T-helper 17 cell (primary cell): ENCODE measurements around the gene DCP1A. TPM values are rescaled to one million over a fixed set of nuclear protein-coding genes. Genes with fewer than 3 reads are reported as not detected.
"Not testable (repeated sequence)": the region's sequence is repeated elsewhere in the genome, so short reads cannot be mapped to it uniquely, and the experiment has no call there.

Source experiments
- ATAC-seq: fragments of 150-1000 bp; cut with Tn5 transposase; 2 replicates; pipeline ENCODE4 v1.10.0; 2021; ENCODE audit warnings: mild to moderate bottlenecking, moderate library complexity
- DNase-seq, 3 donors: peaks; one replicate each; pipeline versions ENCODE4 v3.0.0 to v3.0.0-alpha.2; 2020 to 2021
- H3K9me3 ChIP-seq: one replicate; pipeline ENCODE4 v1.7.0; 2013; ENCODE audit warnings: low read length, mild to moderate bottlenecking; ENCODE audit not compliant: control insufficient read depth, poor library complexity, severe bottlenecking
- H3K27ac Mint-ChIP-seq: one replicate; pipeline ENCODE4 v1.8.0; 2022; ENCODE audit warnings: mild to moderate bottlenecking, moderate library complexity, mixed read lengths
- H3K27me3 Mint-ChIP-seq: one replicate; pipeline ENCODE4 v1.8.0; 2022; ENCODE audit warnings: mixed read lengths
- H3K36me3 Mint-ChIP-seq: one replicate; pipeline ENCODE4 v1.8.0; 2022; ENCODE audit warnings: low read depth, mixed read lengths
- H3K4me1 Mint-ChIP-seq: one replicate; pipeline ENCODE4 v1.8.0; 2022; ENCODE audit warnings: mild to moderate bottlenecking, mixed read lengths
- H3K4me3 Mint-ChIP-seq: one replicate; pipeline ENCODE4 v1.8.0; 2022; ENCODE audit warnings: mild to moderate bottlenecking, moderate library complexity, mixed read lengths
- total RNA-seq, 4 donors: library from RNA in 2 of 4; stranded (reverse) in 2 of 4; gene quantifications; one replicate each; pipeline ENCODE4 v1.2.3 and lab custom pipeline; 2022 to 2026

The DCP1A gene
- total RNA-seq (10 to 100 TPM; 47.9 to 50.1 TPM), total RNA-seq (lab: John Stamatoyannopoulos, UW) (55.9 to 63.8 reads per million in 2 donors)

DNA sequence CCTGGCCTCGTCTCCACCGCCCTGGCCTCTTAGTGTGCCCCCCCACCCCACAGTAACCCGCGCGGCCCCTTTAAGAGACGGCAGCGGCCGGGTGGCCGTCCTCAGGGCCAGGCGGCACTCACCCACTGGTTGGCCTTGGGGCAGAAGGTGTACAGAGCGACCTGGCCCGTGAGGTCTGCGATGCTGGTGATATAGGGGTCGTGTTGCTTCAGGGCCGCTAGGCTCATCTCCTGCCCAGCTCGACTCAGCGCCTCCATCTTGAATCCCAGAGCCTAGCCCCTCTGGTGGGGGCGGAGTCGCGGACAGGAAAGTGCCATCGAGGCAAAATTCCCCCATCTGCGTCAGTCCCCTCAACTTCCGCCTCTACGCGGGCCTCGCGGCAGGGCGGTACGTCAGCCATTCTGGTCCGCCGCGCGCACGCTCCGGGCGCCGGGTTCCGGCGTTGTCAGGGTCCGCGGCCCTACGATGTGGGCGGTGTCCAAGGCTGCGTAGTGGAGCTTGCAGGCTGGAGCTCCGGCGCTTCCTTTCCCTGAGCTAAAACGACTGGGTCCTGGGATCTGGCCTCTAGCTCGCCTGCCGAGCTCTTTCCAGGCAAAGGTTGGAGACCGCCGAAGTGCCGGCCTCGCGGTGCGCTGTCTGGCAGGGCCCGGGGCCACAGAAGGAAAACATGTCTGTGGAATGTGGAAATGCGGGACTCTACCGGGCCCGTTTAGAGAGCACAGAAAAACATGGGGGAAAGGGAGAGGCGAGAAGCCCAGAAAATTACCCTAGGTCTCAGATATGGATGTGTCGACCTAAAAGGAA is at the start of gene DCP1A:
Gene DCP1A (minus strand): TSS at position 283 of the 804 bp plus-strand sequence. CDS start 26 bp downstream, at position 257.
- ATAC-seq (peak; percentile 97), DNase-seq (peak; percentile 89 to 97 (median 91))
- H3K9me3 ChIP-seq, result no peaks in the 10 kb centered on the region
- H3K4me1 Mint-ChIP-seq, result peaks cover 26% of the 10 kb centered on the region
- H3K4me3 Mint-ChIP-seq, result peak within 1 kb of the TSS; percentile 97
- peaks cover 6% of the 10 kb centered on the region for H3K36me3 Mint-ChIP-seq
- H3K27me3 Mint-ChIP-seq, result no peaks in the 10 kb centered on the region
- H3K27ac Mint-ChIP-seq, result peak within 1 kb of the TSS; percentile 99

- DNase-seq (no peak), ATAC-seq (no peak)
- H3K27me3 Mint-ChIP-seq, result peaks cover 46% of the 10 kb centered on the region
Observed at GRCh38 chr3:53384465-53385423, 37.4 kb upstream of the DCP1A start.

GRCh38 chr3:53382106-53382505 is 34.8 kb upstream of the DCP1A start:
- no peak for ATAC-seq
- no peak overlapping the region for H3K27ac Mint-ChIP-seq
- H3K4me3 Mint-ChIP-seq, result no peak overlapping the region
- no peaks in the 10 kb centered on the region for H3K9me3 ChIP-seq
- DNase-seq, result no peak
- H3K36me3 Mint-ChIP-seq, result peaks cover 8% of the 10 kb centered on the region
- peaks cover 2% of the 10 kb centered on the region for H3K4me1 Mint-ChIP-seq
- peaks cover 54% of the 10 kb centered on the region for H3K27me3 Mint-ChIP-seq

More at GRCh38 chr3:53384465-53385423, 37.4 kb upstream of the DCP1A start:
- no peaks in the 10 kb centered on the region for H3K9me3 ChIP-seq
- Mint-ChIP-seq H3K4me3 (no peak overlapping the region), H3K36me3 (peaks cover 4% of the 10 kb centered on the region), H3K27ac (no peak overlapping the region), H3K4me1 (no peaks in the 10 kb centered on the region)

GRCh38 chr3:53380306-53380705 is 33.0 kb upstream of the DCP1A start:
- Mint-ChIP-seq H3K4me3 (no peak overlapping the region), H3K36me3 (peaks cover 8% of the 10 kb centered on the region), H3K27ac (no peak overlapping the region), H3K27me3 (peaks cover 42% of the 10 kb centered on the region), H3K4me1 (peaks cover 2% of the 10 kb centered on the region)
- ATAC-seq (no peak), DNase-seq (no peak)
- no peaks in the 10 kb centered on the region for H3K9me3 ChIP-seq

GRCh38 chr3:53379898-53380297 is 32.6 kb upstream of the DCP1A start:
- DNase-seq, result no peak
- no peak overlapping the region for H3K4me3 Mint-ChIP-seq
- H3K27me3 Mint-ChIP-seq, result peaks cover 42% of the 10 kb centered on the region
- H3K27ac Mint-ChIP-seq, result no peak overlapping the region
- peaks cover 8% of the 10 kb centered on the region for H3K36me3 Mint-ChIP-seq
- ATAC-seq, result no peak
- no peaks in the 10 kb centered on the region for H3K9me3 ChIP-seq
- H3K4me1 Mint-ChIP-seq, result peaks cover 4% of the 10 kb centered on the region

DNA sequence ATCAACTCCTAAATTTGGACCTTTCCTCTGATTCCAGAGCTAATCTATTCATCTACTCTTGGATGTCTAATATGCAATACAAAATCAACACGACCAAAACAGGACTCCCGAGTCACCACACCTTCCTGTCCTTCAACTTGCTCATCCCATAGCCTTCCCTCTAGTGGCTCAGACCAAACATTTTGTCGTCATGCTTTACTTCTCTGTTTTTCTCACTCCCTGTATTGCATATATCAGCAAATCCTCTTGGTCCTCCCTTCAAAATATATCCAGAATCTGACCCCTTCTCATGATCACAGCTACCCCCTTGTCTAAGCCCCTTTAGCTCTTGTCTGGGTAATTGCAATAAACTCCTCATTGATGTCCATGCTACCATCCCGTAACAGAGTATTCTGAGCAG is 30.5 kb upstream of the DCP1A start:
- no peak overlapping the region for H3K27ac Mint-ChIP-seq

DNA sequence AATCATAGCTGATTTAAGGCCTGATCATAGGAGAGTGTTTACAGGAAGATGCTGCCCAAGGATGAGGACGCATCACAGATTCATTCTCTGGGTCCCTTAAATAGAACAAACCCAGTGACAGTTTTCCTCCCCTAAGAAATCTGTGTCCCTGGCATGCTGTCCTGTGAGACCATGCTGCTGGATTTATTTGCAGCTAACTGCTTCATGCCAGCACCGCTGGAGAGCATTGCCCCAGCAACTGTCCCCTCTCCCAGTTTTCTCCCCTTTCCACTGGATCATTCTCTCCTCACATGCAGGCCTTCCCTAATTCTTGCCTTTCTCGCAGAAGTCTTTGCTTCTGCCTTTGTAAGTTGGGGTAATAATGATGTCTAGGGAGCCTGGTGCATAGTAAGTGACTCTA is 29.3 kb upstream of the DCP1A start:
- DNase-seq (no peak), ATAC-seq (no peak)
- no peak overlapping the region for H3K27ac Mint-ChIP-seq
- no peak overlapping the region for H3K4me3 Mint-ChIP-seq
- peaks cover 4% of the 10 kb centered on the region for H3K4me1 Mint-ChIP-seq
- H3K27me3 Mint-ChIP-seq, result peaks cover 63% of the 10 kb centered on the region
- no peaks in the 10 kb centered on the region for H3K9me3 ChIP-seq
- H3K36me3 Mint-ChIP-seq, result peaks cover 8% of the 10 kb centered on the region

More for the DNA sequence above, 30.5 kb upstream of the DCP1A start:
- peaks cover 8% of the 10 kb centered on the region for H3K36me3 Mint-ChIP-seq
- H3K9me3 ChIP-seq, result no peaks in the 10 kb centered on the region
- no peak overlapping the region for H3K4me3 Mint-ChIP-seq
- ATAC-seq, result no peak
- H3K4me1 Mint-ChIP-seq, result peaks cover 4% of the 10 kb centered on the region
- H3K27me3 Mint-ChIP-seq, result peaks cover 52% of the 10 kb centered on the region
- no peak for DNase-seq

DNA sequence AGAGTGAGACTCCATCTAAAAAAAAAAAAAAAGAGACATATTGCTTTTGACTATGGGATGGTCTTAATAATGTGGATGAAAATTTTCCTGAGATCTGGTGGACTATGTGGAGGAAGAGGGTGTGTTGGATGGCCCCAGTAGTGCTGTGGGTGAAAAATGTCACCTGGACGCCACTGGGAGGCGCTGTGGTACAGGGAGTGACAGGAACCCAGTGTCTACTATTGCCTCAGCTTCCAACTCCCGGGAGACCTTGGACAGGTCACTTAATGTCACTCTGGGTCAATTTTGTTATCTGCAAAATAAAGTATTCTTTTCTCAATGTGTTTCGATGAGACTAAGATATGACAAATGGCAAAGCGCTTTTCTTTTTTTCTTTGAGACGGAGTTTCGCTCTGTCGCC is 27.7 kb upstream of the DCP1A start:
- H3K36me3 Mint-ChIP-seq, result peaks cover 8% of the 10 kb centered on the region
- peak; percentile 62 for ATAC-seq
- H3K4me1 Mint-ChIP-seq, result peaks cover 4% of the 10 kb centered on the region

GRCh38 chr3:53370719-53371118 is 23.4 kb upstream of the DCP1A start:
- DNase-seq, H3K4me1 Mint-ChIP-seq, H3K27ac Mint-ChIP-seq, H3K4me3 Mint-ChIP-seq, H3K36me3 Mint-ChIP-seq, ATAC-seq, H3K9me3 ChIP-seq: not testable (repeated sequence)
- H3K27me3 Mint-ChIP-seq, result peaks cover 40% of the 10 kb centered on the region

More for the DNA sequence above, 27.7 kb upstream of the DCP1A start:
- no peaks in the 10 kb centered on the region for H3K9me3 ChIP-seq
- Mint-ChIP-seq H3K4me3 (no peak overlapping the region), H3K27ac (no peak overlapping the region), H3K27me3 (peaks cover 66% of the 10 kb centered on the region)
- DNase-seq, result peak; percentile 14 to 26 (median 17)

DNA sequence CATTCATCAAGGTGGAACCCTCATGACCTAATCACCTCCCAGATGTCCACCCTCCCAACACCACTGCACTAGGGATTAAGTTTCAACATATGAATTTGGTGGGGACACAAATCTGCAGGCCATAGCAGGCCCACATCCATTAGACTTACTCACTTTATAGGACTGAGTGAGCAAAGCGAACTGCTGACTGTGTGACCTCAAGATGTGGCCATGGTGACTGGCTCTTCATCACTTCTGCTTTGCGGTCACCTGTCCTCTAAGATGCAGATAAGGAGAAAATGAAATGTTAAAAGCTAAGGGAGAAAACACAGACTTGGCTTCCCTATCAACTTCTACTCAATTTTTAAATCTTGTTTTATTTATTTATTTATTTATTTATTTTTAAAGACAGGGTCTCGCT is 14.5 kb upstream of the DCP1A start:
- no peak for ATAC-seq
- DNase-seq, result no peak
- H3K9me3 ChIP-seq, result no peaks in the 10 kb centered on the region
- Mint-ChIP-seq H3K4me1 (no peaks in the 10 kb centered on the region), H3K4me3 (no peak overlapping the region), H3K36me3 (no peaks in the 10 kb centered on the region), H3K27me3 (peaks cover 13% of the 10 kb centered on the region), H3K27ac (no peak overlapping the region)

DNA sequence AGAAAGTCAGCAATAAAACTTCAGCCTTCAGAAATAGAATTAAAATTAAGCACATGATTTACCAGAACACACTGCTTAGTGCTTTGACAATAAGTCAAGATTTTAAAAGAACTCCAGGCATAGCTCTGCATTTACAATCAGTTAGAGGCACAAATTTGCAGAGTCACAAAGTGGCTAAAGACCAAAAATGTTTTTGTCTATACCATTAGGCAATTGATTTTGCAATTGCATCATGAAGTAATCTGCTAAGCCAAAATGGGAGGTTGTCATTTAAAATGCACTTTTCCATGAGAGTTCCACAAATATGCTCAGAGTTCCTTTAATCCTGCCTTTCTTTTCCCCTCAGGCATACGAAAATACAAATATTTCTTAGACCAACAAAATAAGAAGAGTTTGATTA is 10.1 kb upstream of the DCP1A start:
- Mint-ChIP-seq H3K4me3 (no peak overlapping the region), H3K4me1 (no peaks in the 10 kb centered on the region), H3K27ac (no peak overlapping the region), H3K27me3 (peaks cover 8% of the 10 kb centered on the region), H3K36me3 (no peaks in the 10 kb centered on the region)
- H3K9me3 ChIP-seq, result no peaks in the 10 kb centered on the region
- no peak for ATAC-seq
- no peak for DNase-seq

GRCh38 chr3:53354945-53355498 is 7.7 kb upstream of the DCP1A start:
- H3K36me3 Mint-ChIP-seq, result no peaks in the 10 kb centered on the region
- H3K4me1 Mint-ChIP-seq, result peaks cover 2% of the 10 kb centered on the region
- H3K9me3 ChIP-seq, result no peaks in the 10 kb centered on the region
- DNase-seq, result no peak
- H3K27me3 Mint-ChIP-seq, result peaks cover 8% of the 10 kb centered on the region
- no peak overlapping the region for H3K4me3 Mint-ChIP-seq
- H3K27ac Mint-ChIP-seq, result no peak overlapping the region
- no peak for ATAC-seq

GRCh38 chr3:53353202-53353601 is 5.9 kb upstream of the DCP1A start:
- H3K4me1 Mint-ChIP-seq, result peaks cover 2% of the 10 kb centered on the region
- H3K36me3 Mint-ChIP-seq, result no peaks in the 10 kb centered on the region
- H3K4me3 Mint-ChIP-seq, result no peak overlapping the region
- ATAC-seq, result no peak
- no peak for DNase-seq
- H3K27me3 Mint-ChIP-seq, result no peaks in the 10 kb centered on the region
- H3K27ac Mint-ChIP-seq, result no peak overlapping the region
- H3K9me3 ChIP-seq, result no peaks in the 10 kb centered on the region
